ENCODE data around the gene PDE4D. TPM values are rescaled to one million over a fixed set of nuclear protein-coding genes. Genes with fewer than 3 reads are reported as not detected.

The PDE4D gene
- total and polyA plus RNA-seq, 2 of the 4 experiments (the other 2 are of a cell fraction) = 1.4 to 7.9 TPM

DNA sequence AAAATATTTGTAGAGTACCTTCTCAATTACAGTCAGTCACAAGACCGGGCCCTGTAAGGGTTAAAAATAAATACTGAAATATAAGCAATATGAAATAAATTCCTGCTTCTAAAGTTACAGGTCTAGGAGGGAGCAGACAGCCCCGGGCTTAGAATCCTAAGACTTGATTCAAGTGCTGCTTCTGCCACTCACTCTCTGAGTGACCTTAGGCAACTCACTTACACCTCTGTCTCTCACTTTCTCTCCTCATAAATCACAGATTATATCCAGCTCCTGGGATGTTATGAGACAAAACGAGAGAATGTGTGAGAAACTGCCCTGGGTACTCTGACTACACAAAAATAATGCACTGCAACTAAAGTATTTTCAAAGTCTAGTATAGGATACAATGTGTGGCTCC, 101.9 kb downstream of the PDE4D start:
- H3K4ac ChIP-seq (ENCODE audit: low read depth, low read length) = no peak overlapping the region
- WGBS, 2 experiments (ENCODE audit: extremely low coverage in 2 of 2, insufficient read length in 1 of 2) = no CpG with 5 or more reads among the region's 3 CpGs
- no peak overlapping the region for H2AK5ac ChIP-seq (ENCODE audit: low read depth, low read length)
- H3K27me3 ChIP-seq (ENCODE audit: control insufficient read depth, insufficient read depth, low read length) = no peaks in the 10 kb centered on the region; the same call in none of the 2 replicates
- no peak overlapping the region for H2AK9ac ChIP-seq (replicated peaks; ENCODE audit: low read depth, low read length, poor library complexity)
- no peak overlapping the region for H3K4me2 ChIP-seq (ENCODE audit: low read depth, low read length)
- no peak overlapping the region for H4K91ac ChIP-seq (ENCODE audit: insufficient read depth, low read depth, low read length)
- no peak overlapping the region for H3K14ac ChIP-seq (replicated peaks; ENCODE audit: low read depth, low read length)
- no peak overlapping the region for H2BK5ac ChIP-seq (ENCODE audit: low read depth, low read length, poor library complexity, severe bottlenecking)
- H3K18ac ChIP-seq (ENCODE audit: low read depth, low read length) = no peak overlapping the region
- ChIA-PET CTCF (no interaction called here), POLR2A (ENCODE audit: unreplicated experiment) (no interaction called here)
- dilution Hi-C loops (cut with HindIII; ENCODE audit: low sequenced_read_pairs, unreplicated experiment) (no loop called here), in situ Hi-C loops (cut with MboI; ENCODE audit: low sequenced_read_pairs) (loop anchor here (25.0 kb wide), 1 partner anchor 279 kb away; no protein-coding TSS in a partner anchor), intact Hi-C loops (cut with micrococcal nuclease) (no loop called here)
- no peaks in the 10 kb centered on the region for H3K79me1 ChIP-seq (ENCODE audit: low read depth in 1 of 2, low read length in 2 of 2)
- H2AFZ ChIP-seq (replicated peaks; ENCODE audit: low read length, poor library complexity) = no peak overlapping the region
- no peak overlapping the region for H3K9ac ChIP-seq (ENCODE audit: low read depth, low read length)
- no peak overlapping the region for H2BK15ac ChIP-seq (ENCODE audit: low read depth, low read length)
- no peaks in the 10 kb centered on the region for H3K9me3 ChIP-seq (ENCODE audit: control insufficient read depth, insufficient read depth, low read length)
- no peak overlapping the region for H3K4me3 ChIP-seq (ENCODE audit: insufficient read depth, low read depth, low read length)
- H4K5ac ChIP-seq (ENCODE audit: low read depth, low read length) = no peak overlapping the region
- no peaks in the 10 kb centered on the region for H3K36me3 ChIP-seq (ENCODE audit: control insufficient read depth, insufficient read depth, low read length)
- TF ChIP-seq POLR2A (IDR thresholded peaks at IDR 0.05; ENCODE audit: low read depth, low read length) (no peak), NFE2L2 (IDR thresholded peaks at IDR 0.05; ENCODE audit: low read depth, low read length) (no peak), CEBPB (IDR thresholded peaks at IDR 0.05; ENCODE audit: low read depth, low read length) (no peak), MAFK (IDR thresholded peaks at IDR 0.05; ENCODE audit: low read depth, low read length) (no peak), RCOR1 (IDR thresholded peaks at IDR 0.05; ENCODE audit: insufficient replicate concordance, low read length) (no peak), MAZ (IDR thresholded peaks at IDR 0.05; ENCODE audit: borderline replicate concordance, low read depth, low read length) (no peak), FOS (IDR thresholded peaks at IDR 0.05; ENCODE audit: low read depth, low read length) (no peak), RFX5 (IDR thresholded peaks at IDR 0.05; ENCODE audit: low read depth, low read length) (no peak), SMC3 (IDR thresholded peaks at IDR 0.05; ENCODE audit: low read depth, low read length) (no peak), CHD1 (IDR thresholded peaks at IDR 0.05; ENCODE audit: low read depth, low read length) (no peak), BHLHE40 (IDR thresholded peaks at IDR 0.05; ENCODE audit: low read depth, low read length) (no peak)
- TF ChIP-seq, protein P1, sequence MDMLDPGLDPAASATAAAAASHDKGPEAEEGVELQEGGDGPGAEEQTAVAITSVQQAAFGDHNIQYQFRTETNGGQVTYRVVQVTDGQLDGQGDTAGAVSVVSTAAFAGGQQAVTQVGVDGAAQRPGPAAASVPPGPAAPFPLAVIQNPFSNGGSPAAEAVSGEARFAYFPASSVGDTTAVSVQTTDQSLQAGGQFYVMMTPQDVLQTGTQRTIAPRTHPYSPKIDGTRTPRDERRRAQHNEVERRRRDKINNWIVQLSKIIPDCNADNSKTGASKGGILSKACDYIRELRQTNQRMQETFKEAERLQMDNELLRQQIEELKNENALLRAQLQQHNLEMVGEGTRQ (IDR thresholded peaks at IDR 0.05; ENCODE audit: low read depth, low read length) = no peak
- TF ChIP-seq, protein P2, sequence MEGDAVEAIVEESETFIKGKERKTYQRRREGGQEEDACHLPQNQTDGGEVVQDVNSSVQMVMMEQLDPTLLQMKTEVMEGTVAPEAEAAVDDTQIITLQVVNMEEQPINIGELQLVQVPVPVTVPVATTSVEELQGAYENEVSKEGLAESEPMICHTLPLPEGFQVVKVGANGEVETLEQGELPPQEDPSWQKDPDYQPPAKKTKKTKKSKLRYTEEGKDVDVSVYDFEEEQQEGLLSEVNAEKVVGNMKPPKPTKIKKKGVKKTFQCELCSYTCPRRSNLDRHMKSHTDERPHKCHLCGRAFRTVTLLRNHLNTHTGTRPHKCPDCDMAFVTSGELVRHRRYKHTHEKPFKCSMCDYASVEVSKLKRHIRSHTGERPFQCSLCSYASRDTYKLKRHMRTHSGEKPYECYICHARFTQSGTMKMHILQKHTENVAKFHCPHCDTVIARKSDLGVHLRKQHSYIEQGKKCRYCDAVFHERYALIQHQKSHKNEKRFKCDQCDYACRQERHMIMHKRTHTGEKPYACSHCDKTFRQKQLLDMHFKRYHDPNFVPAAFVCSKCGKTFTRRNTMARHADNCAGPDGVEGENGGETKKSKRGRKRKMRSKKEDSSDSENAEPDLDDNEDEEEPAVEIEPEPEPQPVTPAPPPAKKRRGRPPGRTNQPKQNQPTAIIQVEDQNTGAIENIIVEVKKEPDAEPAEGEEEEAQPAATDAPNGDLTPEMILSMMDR (conservative IDR thresholded peaks at IDR 0.05; ENCODE audit: low read depth, low read length) = no peak
- no peak overlapping the region for H4K8ac ChIP-seq (ENCODE audit: low read depth in 2 of 2, low read length in 2 of 2)
- no peaks in the 10 kb centered on the region for H4K20me1 ChIP-seq (ENCODE audit: insufficient read depth, low read length)
- H3K27ac ChIP-seq (ENCODE audit: insufficient read depth, low read length) = no peak overlapping the region
- H3K9me1 ChIP-seq (ENCODE audit: insufficient read depth, low read length) = no peaks in the 10 kb centered on the region; the same call in 1 of the 2 replicates
- H3K23ac ChIP-seq (ENCODE audit: low read depth, low read length) = no peak overlapping the region
- H3K4me1 ChIP-seq (ENCODE audit: control insufficient read depth, insufficient read depth, low read length) = peaks cover 2% of the 10 kb centered on the region; the same call in 1 of the 2 replicates
- BruUV-seq (replicated peaks) = no TSS peak
- DNase-seq (no peak), ATAC-seq (ENCODE audit: low read depth) (no peak)
- H2BK20ac ChIP-seq (ENCODE audit: low read depth, low read length) = no peak overlapping the region
- no peak overlapping the region for H3K56ac ChIP-seq (ENCODE audit: extremely low read depth, insufficient read depth, low read length)
- no peak overlapping the region for H2BK120ac ChIP-seq (ENCODE audit: low read depth, low read length)

All from IMR-90 (cell line).